ENCODE data around the gene POLR2L. TPM values are rescaled to one million over a fixed set of nuclear protein-coding genes. Genes with fewer than 3 reads are reported as not detected.

POLR2L gene
- total RNA-seq, 1 experiment from 2014 or later = 211 TPM

GRCh38 chr11:841981-842369 is 354 bp downstream of the POLR2L start (continued):
- TF ChIP-seq MAX (IDR thresholded peaks at IDR 0.05) = no peak
- no peak for TF ChIP-seq FOSL1 (IDR thresholded peaks at IDR 0.05; ENCODE audit: low read depth)
- TF ChIP-seq CBX3 (IDR thresholded peaks at IDR 0.05; ENCODE audit: low read depth) = no peak
- no peak for TF ChIP-seq REST (IDR thresholded peaks at IDR 0.05; ENCODE audit: low read depth)
- no peak for TF ChIP-seq EZH2phosphoT487 (IDR thresholded peaks at IDR 0.05; ENCODE audit: borderline replicate concordance)
- no peak for TF ChIP-seq POLR2AphosphoS5 (IDR thresholded peaks at IDR 0.05; ENCODE audit: low read depth, low read length)
- TF ChIP-seq TCF7L2 (IDR thresholded peaks at IDR 0.05; ENCODE audit: borderline replicate concordance, extremely low read depth, insufficient read depth, insufficient read length) = no peak
- TF ChIP-seq ZFX (IDR thresholded peaks at IDR 0.05) = no peak

- ATAC-seq (peak; percentile 10; the same call in 1 of the 2 replicates), DNase-seq (ENCODE audit: low read depth, low spot score) (no peak)
- Histone ChIP-seq H3K27ac (ENCODE audit: low read depth, low read length) (peak overlapping the region; percentile 97), H3K4me1 (ENCODE audit: control insufficient read depth in 1 of 2, insufficient read depth in 2 of 2, low read length in 2 of 2) (peaks cover 33 to 73% of the 10 kb centered on the region in 2 experiments), H3K36me3 (ENCODE audit: control insufficient read depth in 1 of 2, insufficient read depth in 2 of 2, low read length in 2 of 2) (peaks cover 3 to 44% of the 10 kb centered on the region in 2 experiments; a peak in 3 of 4 replicates), H2AFZ (ENCODE audit: low read depth, low read length, poor library complexity, severe bottlenecking) (no peak overlapping the region), H3K79me2 (ENCODE audit: insufficient read depth, low read length) (peaks cover 74% of the 10 kb centered on the region), H3K9me2 (ENCODE audit: insufficient read depth) (no peaks in the 10 kb centered on the region), H3K4me2 (ENCODE audit: low read length) (peak overlapping the region; percentile 92), H3K4me3 (replicated peaks in 1 of 2; ENCODE audit: low read depth in 1 of 2, low read length in 2 of 2) (peak overlapping the region; percentile 66 to 98), H3K9me3 (ENCODE audit: control insufficient read depth in 1 of 2, insufficient read depth in 1 of 2, low read depth in 1 of 2, low read length in 2 of 2) (no peaks in the 10 kb centered on the region), H3K27me3 (ENCODE audit: insufficient read depth, low read length) (no peaks in the 10 kb centered on the region), H3K9ac (ENCODE audit: low read length) (peak overlapping the region; percentile 99), H4K20me1 (ENCODE audit: insufficient read depth) (peaks cover 17% of the 10 kb centered on the region; the same call in 1 of the 2 replicates)
- TF ChIP-seq SIN3A (IDR thresholded peaks at IDR 0.05; ENCODE audit: low read depth) = no peak
- peak in 2 of 3 experiments; percentile 70 to 72; a peak in 4 of 6 replicates for TF ChIP-seq CTCF (IDR thresholded peaks at IDR 0.05 in 2 of 3, conservative IDR thresholded peaks at IDR 0.05 in 1 of 3; ENCODE audit: borderline replicate concordance in 1 of 3, insufficient read depth in 1 of 3, low read depth in 2 of 3, low read length in 2 of 3)
- no peak for TF ChIP-seq MAX (IDR thresholded peaks at IDR 0.05)
- ChIA-PET CTCF (no interaction called here), POLR2A (interaction anchor here (0.5 to 0.7 kb wide), 2 partner anchors 11 to 20 kb away, joined by 3 read pairs; no protein-coding TSS in a partner anchor), RAD21 (ENCODE audit: low non-redundant PET in 1 of 2, low total read pairs in 2 of 2, uncharacterized antibody in 2 of 2, unreplicated experiment in 2 of 2) (no interaction called here)
- BruUV-seq (replicated peaks) = no TSS peak
- intact Hi-C loops (cut with micrococcal nuclease) = loop anchor here (5.0 kb wide), 1 partner anchor 33 kb away; the partner anchor contains the start of genes PIDD1 and RPLP2
These were observed 2.3 kb downstream of the POLR2L start for GRCh38 chr11:839875-840617.
